Heart left ventricle (tissue), 16 donors: ENCODE measurements around the gene ATRX. TPM values are rescaled to one million over a fixed set of nuclear protein-coding genes. Genes with fewer than 3 reads are reported as not detected.
"Not testable (repeated sequence)": the region's sequence is repeated elsewhere in the genome, so short reads cannot be mapped to it uniquely, and the experiment has no call there.

ENCODE experiments used
- ATAC-seq, 4 donors: fragments of 200-7000 bp; cut with Tn5 transposase; one replicate each; pipeline ENCODE4 v1.9.1; 2020 to 2022; ENCODE audit warnings: moderate library complexity in 4 of 4, mild to moderate bottlenecking in 3 of 4, moderate number of reproducible peaks in 1 of 4
- DNase-seq, 5 donors: peaks; one replicate each; pipeline ENCODE4 v3.0.0-alpha.2; 2020
- H3K27ac ChIP-seq, 12 donors: fragments of 200-600 bp; sonication (generic) in 4 of 12; one replicate each; pipeline versions ENCODE4 v1.5.0 to v1.8.0; 2016 to 2022; ENCODE audit warnings: mild to moderate bottlenecking in 2 of 12
- H3K27me3 ChIP-seq, 9 donors: fragments of 200-600 bp; sonication (generic) in 2 of 9; one replicate each; pipeline versions ENCODE4 v1.5.1 to v1.8.0; 2016 to 2022; ENCODE audit warnings: mild to moderate bottlenecking in 3 of 9
- H3K36me3 ChIP-seq, 9 donors: fragments of 200-600 bp; sonication (generic) in 2 of 9; one replicate each; pipeline versions ENCODE4 v1.5.0 to v1.8.0; 2018 to 2022; ENCODE audit warnings: mild to moderate bottlenecking in 2 of 9
- H3K4me1 ChIP-seq, 12 donors: fragments of 200-600 bp; sonication (generic) in 4 of 12; one replicate each; pipeline versions ENCODE4 v1.5.0 to v1.8.0; 2016 to 2022; ENCODE audit warnings: mild to moderate bottlenecking in 3 of 12
- H3K4me3 ChIP-seq, 12 donors: fragments of 200-600 bp; sonication (generic) in 4 of 12; one replicate each; pipeline versions ENCODE4 v1.5.0 to v1.8.0; 2017 to 2022; ENCODE audit warnings: mild to moderate bottlenecking in 9 of 12, moderate library complexity in 4 of 12
- H3K9me3 ChIP-seq, 12 donors: fragments of 200-600 bp; sonication (generic) in 4 of 12; one replicate each; pipeline versions ENCODE4 v1.5.0 to v1.8.0; 2016 to 2022; ENCODE audit warnings: mild to moderate bottlenecking in 1 of 12
- CTCF ChIP-seq, 12 donors: fragments of 200-600 bp; sonication (generic) in 4 of 12; IDR thresholded peaks; one replicate each; pipeline versions ENCODE4 v1.5.0 to v1.8.0; 2018 to 2022; ENCODE audit warnings: antibody characterized with exemption in 12 of 12, mild to moderate bottlenecking in 5 of 12
- POLR2A ChIP-seq, 2 donors: fragments of 450-650 bp; IDR thresholded peaks; one replicate each; pipeline ENCODE4 v1.6.1; 2017; ENCODE audit warnings: antibody characterized with exemption in 2 of 2, mild to moderate bottlenecking in 2 of 2, moderate library complexity in 2 of 2
- WGBS, 4 donors: extraction: QIAGEN DNeasy Blood & Tissue Kit in 2 of 4; methylation state at CpG; one replicate each; pipeline versions ENCODE4 v1.1.5 to v1.1.7; 2013 to 2018; 5-methylcytosine and 5-hydroxymethylcytosine counted together
- intact Hi-C, 10 donors: fragments of 100-400 bp; cut with DNase I; formaldehyde crosslinking; loops; one replicate each; pipeline versions ENCODE4 v1.11.1 to v1.14.2; 2022
- polyA plus RNA-seq, 2 donors: library from polyadenylated mRNA; stranded (reverse); fragments of 200-250 nt; gene quantifications; one replicate each; pipeline ENCODE4 v1.2.3, GENCODE V29; 2013
- total RNA-seq, 9 donors: library from RNA; depleted of rRNA in 2 of 9; stranded (reverse); fragments of >200 nt in 2 of 9; fragmentation: NEBNext Ultra II Directional in 3 of 9; extraction: Animal tissue kit (Norgen Biotek cat#: 25700) in 3 of 9; gene quantifications; one replicate each; pipeline versions ENCODE4 v1.1.0 to v1.2.4, GENCODE V29; 2016 to 2023
- donor health status: ischemic (EF 13 %, LVEDD 7.1; RV severe dilation, severe dysfunction).
- donor health status: healthy with polysubstance abuse.
- donor health status: DM: no; HTN: yes; CAD: no.
- donor health status: DM: no; HTN: no; CAD: no.
- donor health status: ischemic (EF 25% LVEDD 6.9; RV normal size, moderate dysfunction).
- donor health status: ischemic (EF 25% LVEDD 5.7; RV mildly dilated, moderate dysfunction).
- donor health status: healthy.
- donor health status: DM: yes; HTN: yes; CAD: no.
- donor health status: ischemic (EF 35%, LVEDD 5.7; RV mildly dilated, moderate dysfunction).
- donor health status: nonischemic (EF 11% LVEDD 7.7; RV severe dilation, severe dysfunction).
- donor health status: DM: yes; HTN: yes; CAD: no.
- donor health status: PGD.
- donor health status: ischemic (EF 29% LVEDD 5.4; RV normal size, mild dysfunction).
- donor health status: nonischemic (EF 23%, LVEDD 6.1; RV moderate dilation, normal function).

The ATRX gene
- total and polyA plus RNA-seq, 11 donors, result 24.6 to 102 (median 83.8) TPM

DNA sequence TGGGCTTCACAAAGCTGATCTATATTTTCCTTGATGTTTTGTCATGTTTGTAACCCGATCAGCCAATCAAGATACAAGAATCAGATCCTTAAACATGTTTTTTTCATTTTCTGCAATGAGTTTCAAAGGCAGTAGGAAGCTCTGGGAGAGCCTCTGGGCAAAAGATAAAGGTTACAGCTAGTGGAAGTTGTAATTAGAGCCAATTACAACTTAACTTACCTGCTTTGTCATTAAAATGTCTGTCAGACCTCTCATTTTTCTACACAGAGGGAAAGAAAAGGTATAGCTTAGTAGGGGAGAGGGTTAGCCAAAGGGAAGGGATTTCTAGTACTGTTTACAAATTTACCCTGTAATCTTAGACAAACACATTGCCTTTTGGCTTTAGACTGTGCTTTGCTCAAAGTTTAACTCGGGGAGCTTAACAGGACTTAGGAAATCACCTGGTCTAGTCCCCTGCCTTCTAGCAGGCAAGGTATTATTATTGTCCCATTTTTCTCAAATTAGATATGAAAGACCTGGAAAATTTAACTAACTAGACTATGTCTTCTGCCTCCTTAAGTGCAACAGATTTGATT is 283.0 kb downstream of the ATRX start:
- intact Hi-C loops, result no loop called here
- 24 to 36% (median 31%) methylated on average over 2 of the region's 2 CpGs for WGBS, 4 donors

GRCh38 chrX:77500164-77500563 is 285.9 kb downstream of the ATRX start:
- 87 to 94% (median 91%) methylated on average over 1 of the region's 1 CpG for WGBS, 4 donors
- ATAC-seq, intact Hi-C loops, H3K4me1 ChIP-seq, H3K27ac ChIP-seq, H3K4me3 ChIP-seq, H3K27me3 ChIP-seq, H3K36me3 ChIP-seq, H3K9me3 ChIP-seq, DNase-seq: not testable (repeated sequence)

More for the DNA sequence above, 283.0 kb downstream of the ATRX start:
- Histone ChIP-seq H3K36me3 (peaks cover 0 to 21% (median 5%) of the 10 kb centered on the region in 9 donors), H3K9me3 (no peaks in the 10 kb centered on the region), H3K27me3 (peaks cover 0 to 4% (median 0%) of the 10 kb centered on the region in 9 donors), H3K4me3 (no peak overlapping the region), H3K4me1 (peaks cover 0 to 9% (median 0%) of the 10 kb centered on the region in 12 donors), H3K27ac (no peak overlapping the region)
- ATAC-seq, result no peak
- DNase-seq, result no peak
- no peak for TF ChIP-seq CTCF (IDR thresholded peaks at IDR 0.05)
- no peak for TF ChIP-seq POLR2A (IDR thresholded peaks at IDR 0.05)

DNA sequence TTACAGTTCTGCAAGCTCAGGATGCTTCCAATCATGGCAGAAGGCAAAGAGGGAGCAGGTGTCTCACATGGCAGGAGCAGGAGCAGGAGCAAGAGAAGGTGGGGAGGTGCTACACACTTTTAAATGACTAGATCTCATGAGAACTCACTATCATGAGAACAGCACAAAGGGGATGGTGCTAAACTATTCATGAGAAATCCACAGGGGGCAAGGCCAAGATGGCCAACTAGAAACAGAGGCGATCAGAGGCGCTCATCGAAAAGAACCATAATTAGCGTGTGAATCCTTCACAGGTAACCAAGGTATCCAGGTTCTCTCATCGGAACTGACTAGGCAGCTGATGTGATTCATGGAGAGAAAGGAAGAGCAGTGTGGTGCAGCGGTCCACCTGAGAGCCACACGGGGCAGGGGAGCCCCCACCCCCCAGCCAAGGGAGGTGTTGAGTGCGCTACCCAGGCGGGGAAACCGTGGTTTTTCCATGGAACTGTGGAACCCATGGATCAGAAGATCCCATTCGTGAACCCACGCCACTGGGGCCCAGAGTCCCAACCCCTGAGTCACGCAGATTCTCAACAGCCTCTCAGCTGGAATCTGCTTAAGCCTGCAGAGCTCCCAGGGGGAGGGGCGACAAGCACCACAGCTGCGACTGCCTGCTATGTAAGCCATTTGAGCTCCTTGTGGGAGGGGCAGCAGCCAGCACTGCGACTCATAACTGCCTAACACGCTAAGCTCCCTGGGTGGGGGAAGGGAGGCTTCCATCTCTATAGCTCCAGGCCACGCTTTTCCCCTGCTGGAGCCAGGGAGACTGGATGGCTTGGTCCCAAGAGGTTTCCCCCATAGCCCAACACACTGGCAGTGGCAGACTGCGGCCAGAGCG is 292.1 kb downstream of the ATRX start:
- 64 to 73% (median 69%) methylated on average over 14 to 20 of the region's 20 CpGs for WGBS, 4 donors
- DNase-seq (peak in 1 of 5 donors; percentile 19), ATAC-seq (no peak)
- Histone ChIP-seq H3K4me1 (no peaks in the 10 kb centered on the region), H3K36me3 (no peaks in the 10 kb centered on the region), H3K27me3 (peaks cover 0 to 14% (median 0%) of the 10 kb centered on the region in 9 donors), H3K9me3 (no peaks in the 10 kb centered on the region), H3K27ac (no peak overlapping the region), H3K4me3 (no peak overlapping the region)
- no peak for TF ChIP-seq CTCF (IDR thresholded peaks at IDR 0.05)
- no peak for TF ChIP-seq POLR2A (IDR thresholded peaks at IDR 0.05)
- intact Hi-C loops, result no loop called here

DNA sequence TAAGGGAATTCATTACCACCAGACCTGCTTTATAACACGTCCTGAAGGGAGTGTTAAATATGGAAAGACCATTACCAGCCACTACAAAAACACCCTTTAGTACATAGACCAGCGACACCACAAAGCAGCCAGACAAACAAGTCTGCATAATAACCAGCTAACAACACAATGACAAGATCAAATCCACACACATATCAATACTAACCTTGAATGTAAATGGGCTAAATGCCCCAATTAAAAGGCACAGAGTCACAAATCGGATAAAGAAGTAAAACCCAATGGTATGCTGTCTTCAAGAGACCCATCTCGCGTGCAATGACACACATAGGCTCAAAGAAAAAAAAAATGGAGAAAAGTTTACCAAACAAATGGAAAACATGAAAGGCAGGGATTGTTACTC is 302.0 kb downstream of the ATRX start:
- WGBS, 4 donors, result 69 to 84% (median 76%) methylated on average over 5 of the region's 5 CpGs
- intact Hi-C loops, result no loop called here
- no peaks in the 10 kb centered on the region for H3K27me3 ChIP-seq
- H3K27ac ChIP-seq, result no peak overlapping the region
- no peak overlapping the region for H3K4me3 ChIP-seq
- ATAC-seq (no peak), DNase-seq (no peak)
- TF ChIP-seq POLR2A (IDR thresholded peaks at IDR 0.05), result no peak
- TF ChIP-seq CTCF (IDR thresholded peaks at IDR 0.05), result no peak
- peaks cover 0 to 13% (median 0%) of the 10 kb centered on the region in 12 donors for H3K9me3 ChIP-seq
- H3K4me1 ChIP-seq, result no peaks in the 10 kb centered on the region
- no peaks in the 10 kb centered on the region for H3K36me3 ChIP-seq
